Inflammatory macrophage treated with lipopolysaccharide for 1 hour (primary cell): ENCODE data around the gene TMEM135.
"Not testable (repeated sequence)": the region's sequence is repeated elsewhere in the genome, so short reads cannot be mapped to it uniquely, and the experiment has no call there.

Experiments
- DNase-seq, 2 donors: peaks; one replicate each; pipeline ENCODE4 v3.0.0-alpha.2; 2020 to 2022

Gene TMEM135

GRCh38 chr11:87081358-87081757 lies 43.6 kb downstream of the TMEM135 start:
- no peak for DNase-seq

DNA sequence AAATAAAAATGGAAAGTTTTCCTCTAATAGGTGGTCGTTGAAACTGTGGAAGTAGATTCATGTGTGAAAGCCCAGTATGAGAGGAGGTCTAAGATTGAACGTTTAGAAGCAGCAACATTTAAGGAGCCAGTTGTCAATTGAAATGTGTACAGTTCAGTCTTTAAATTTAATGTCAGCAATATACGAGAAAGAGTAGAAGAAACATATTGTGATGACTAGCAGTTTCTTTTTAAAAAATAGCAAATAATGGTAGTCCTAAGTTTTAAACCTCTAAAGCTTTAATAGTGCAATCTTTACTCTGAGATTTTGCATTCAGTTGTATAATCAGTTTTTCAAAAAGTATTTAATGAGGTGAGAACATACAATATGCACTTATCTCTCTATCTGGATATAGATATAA lies 44.9 kb downstream of the TMEM135 start:
- DNase-seq = no peak

GRCh38 chr11:87083029-87083428 lies 45.3 kb downstream of the TMEM135 start:
- no peak for DNase-seq

GRCh38 chr11:87092159-87092558 lies 54.4 kb downstream of the TMEM135 start:
- DNase-seq = no peak

DNA sequence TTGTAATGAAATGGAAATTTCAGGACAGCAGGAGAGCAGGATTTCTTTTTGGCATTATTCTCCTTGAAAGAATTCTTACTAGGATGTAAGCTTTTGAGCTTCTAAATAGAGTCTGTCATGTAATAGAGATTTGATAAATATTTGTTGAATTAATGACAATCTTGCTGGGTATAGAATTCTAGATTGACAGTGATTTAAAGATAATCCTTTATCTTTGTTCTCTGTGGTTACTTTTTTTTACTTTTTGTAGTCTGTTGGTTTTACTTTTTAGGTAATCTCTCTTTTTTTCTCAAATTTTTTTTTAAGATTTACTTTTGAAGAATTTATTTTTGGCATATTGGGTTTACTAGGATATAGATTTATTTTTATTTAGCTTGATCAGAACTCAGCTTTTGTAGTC lies 54.8 kb downstream of the TMEM135 start:
- DNase-seq = no peak

GRCh38 chr11:87097582-87097981 lies 59.8 kb downstream of the TMEM135 start:
- DNase-seq = peak in 1 of 2 donors; percentile 35

GRCh38 chr11:87101956-87102580 lies 64.3 kb downstream of the TMEM135 start:
- DNase-seq = no peak

- not testable (repeated sequence) for DNase-seq
Measured at GRCh38 chr11:87105826-87106225, 68.1 kb downstream of the TMEM135 start.

GRCh38 chr11:87107379-87107778 lies 69.6 kb downstream of the TMEM135 start:
- not testable (repeated sequence) for DNase-seq

- no peak for DNase-seq
Measured at GRCh38 chr11:87110443-87111131, 72.9 kb downstream of the TMEM135 start.

DNA sequence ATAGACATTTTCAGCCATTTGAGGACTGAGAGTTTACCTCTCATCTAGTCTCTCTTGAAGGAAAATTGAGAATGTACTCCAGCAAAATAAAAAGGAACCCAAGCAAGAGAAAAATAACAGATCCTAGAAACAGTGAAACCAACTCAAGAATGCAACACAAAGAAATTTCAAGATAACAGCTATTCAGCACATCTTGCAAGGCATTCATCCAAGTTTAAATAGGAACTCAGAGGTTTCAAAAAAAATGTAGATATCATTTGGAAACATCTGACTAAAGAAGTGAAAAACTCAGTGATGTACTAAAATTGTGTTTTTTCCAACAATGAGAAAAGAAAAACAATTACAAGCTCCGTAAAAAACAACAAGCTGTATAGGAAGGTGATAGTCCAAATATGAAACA lies 76.4 kb downstream of the TMEM135 start:
- no peak for DNase-seq

DNA sequence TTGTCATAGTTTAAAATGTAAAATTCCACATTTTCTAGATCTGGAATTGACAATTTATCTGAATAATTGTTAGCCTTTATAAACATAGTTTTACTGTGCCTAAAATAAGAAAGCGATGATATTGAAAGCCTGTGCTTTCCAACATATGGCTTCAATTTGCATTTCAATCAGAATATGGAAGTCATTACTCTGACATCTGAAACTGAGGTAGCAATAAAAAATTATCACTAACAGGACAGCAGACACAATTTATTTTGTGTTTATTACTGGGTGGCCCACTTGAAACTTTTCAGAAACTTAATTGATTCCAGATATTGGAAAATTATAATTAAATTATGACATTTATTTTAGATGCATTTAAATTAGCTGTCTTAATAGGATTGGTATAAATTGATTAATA lies 78.5 kb downstream of the TMEM135 start:
- DNase-seq = no peak

GRCh38 chr11:87120937-87121336 lies 83.2 kb downstream of the TMEM135 start:
- no peak for DNase-seq

GRCh38 chr11:87122852-87123251 lies 85.1 kb downstream of the TMEM135 start:
- DNase-seq = no peak

DNA sequence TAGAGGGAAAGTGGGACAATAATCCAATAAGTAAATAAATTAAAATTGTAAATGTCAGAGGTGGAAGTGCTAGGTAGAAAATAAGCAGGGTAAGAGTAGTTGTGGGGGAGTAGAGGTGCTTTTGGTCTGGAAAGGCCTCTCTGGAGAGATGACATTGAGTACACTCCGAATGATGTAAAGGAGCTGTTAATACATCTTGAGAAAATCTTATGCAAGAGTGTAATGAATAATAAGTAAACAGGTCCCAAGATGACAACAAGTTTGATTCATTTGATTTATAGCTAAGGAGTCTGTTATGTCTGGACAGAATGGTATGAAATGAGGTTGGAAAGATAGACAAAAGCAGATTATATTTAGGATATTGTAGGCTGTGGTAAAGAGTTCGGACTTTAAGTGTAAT lies 87.5 kb downstream of the TMEM135 start:
- no peak for DNase-seq

DNA sequence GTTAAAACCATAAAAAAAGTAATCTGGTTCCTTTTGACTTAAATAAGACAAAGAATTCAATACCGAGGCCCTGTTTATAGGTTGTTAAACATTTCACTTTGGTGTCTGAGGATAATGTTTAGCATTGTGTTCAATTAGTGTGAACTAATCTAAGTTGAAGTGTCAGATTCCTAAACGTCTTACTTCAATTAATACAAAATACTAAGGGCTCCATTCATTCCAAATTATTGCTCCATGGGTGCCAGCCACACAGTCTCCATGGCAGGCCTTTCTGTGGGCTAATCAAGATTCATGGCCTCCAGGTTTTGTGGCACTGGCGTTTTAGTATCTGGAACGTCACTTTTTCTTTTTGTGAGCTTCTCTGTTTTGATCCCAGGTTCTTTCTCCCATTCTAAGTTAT lies 89.4 kb downstream of the TMEM135 start:
- DNase-seq = no peak

GRCh38 chr11:87128372-87128771 lies 90.6 kb downstream of the TMEM135 start:
- DNase-seq = no peak

DNA sequence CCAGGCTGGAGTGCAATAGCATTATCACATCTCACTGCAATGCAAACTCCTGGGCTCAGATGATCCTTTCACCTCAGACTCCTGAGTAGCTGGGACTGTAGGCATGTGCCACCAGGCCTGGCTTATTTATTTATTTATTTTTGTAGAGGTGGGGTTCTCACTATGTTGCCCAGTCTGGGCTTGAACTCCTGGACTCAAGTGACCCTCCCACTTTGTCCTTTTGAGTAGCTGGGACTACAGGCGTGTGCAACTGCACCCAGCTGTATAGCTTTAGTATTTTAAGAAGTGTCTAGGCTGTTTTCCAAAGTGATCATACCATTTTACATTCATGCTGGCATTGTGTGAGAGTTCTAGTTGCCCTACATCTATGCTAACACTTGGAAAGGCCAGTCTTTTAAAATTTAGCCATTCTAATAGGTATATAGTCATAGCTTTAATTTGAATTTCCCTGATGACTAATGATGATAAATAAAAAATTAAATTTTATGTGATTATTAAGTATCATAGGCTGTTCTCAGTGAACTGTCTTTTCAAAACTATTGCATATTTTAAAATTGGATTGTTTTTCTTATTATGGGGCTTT lies 96.9 kb downstream of the TMEM135 start:
- DNase-seq = no peak

DNA sequence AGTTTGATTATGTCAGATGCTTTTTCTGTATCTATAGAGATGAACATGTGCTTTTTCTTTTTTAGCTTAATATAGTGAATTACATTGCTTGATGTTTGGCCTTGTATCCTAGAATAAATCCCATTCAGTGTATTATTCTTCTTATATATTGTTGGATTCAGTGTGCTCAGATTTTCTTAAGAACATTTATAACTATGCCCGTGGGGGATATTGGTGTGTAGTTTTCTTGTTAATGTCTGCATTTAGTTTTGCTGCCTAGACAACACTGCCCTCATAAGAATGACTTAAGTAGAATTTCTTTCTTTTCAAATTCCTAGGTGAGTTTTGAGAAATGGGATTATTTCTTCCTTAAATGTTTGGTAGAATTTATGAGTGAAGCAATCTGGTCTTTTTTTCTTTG lies 98.5 kb downstream of the TMEM135 start:
- no peak for DNase-seq

GRCh38 chr11:87137711-87138110 lies 100.0 kb downstream of the TMEM135 start:
- no peak for DNase-seq

DNA sequence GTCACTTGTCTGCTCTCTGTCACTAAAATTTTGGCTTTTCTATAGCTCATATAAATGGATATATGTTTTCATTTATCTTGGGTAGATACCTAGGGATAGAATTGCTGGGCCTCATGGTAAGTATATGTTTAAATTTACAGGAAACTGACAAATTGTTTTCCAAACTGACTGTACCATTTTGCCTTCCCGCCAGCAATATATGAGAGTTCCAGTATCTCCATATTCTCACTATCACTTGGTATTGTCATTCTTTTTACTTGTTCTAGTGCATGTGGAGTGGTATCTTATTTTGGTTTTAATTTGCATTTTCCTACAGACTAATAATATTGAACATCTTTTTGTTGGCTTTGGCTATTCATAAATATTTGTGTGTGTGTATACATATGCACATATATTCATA lies 101.7 kb downstream of the TMEM135 start:
- no peak for DNase-seq

GRCh38 chr11:87141322-87141721 lies 103.6 kb downstream of the TMEM135 start:
- DNase-seq = no peak

GRCh38 chr11:87141980-87142514 lies 104.3 kb downstream of the TMEM135 start:
- no peak for DNase-seq

GRCh38 chr11:87142594-87142993 lies 104.9 kb downstream of the TMEM135 start:
- no peak for DNase-seq
